ENCODE data around the gene SH2D2A.

The SH2D2A gene

GRCh38 chr1:156859523-156860112, 43.0 kb upstream of the SH2D2A start:
- no peaks in the 10 kb centered on the region for H3K4me1 ChIP-seq (ENCODE audit: insufficient read depth, poor library complexity, severe bottlenecking)
- peak overlapping the region; percentile 21 for H3K4me3 ChIP-seq (ENCODE audit: severe bottlenecking)
- TF ChIP-seq CTCF (IDR thresholded peaks at IDR 0.05; ENCODE audit: poor library complexity, severe bottlenecking) = no peak
- DNase-seq (ENCODE audit: low spot score) (no peak), ATAC-seq (ENCODE audit: low read depth) (peak; percentile 55)
- H3K9me3 ChIP-seq (ENCODE audit: severe bottlenecking) = no peaks in the 10 kb centered on the region
- peaks cover 37% of the 10 kb centered on the region for H3K27me3 ChIP-seq (ENCODE audit: insufficient read depth, poor library complexity, severe bottlenecking)
- no peak overlapping the region for H3K27ac ChIP-seq (ENCODE audit: poor library complexity, severe bottlenecking)
- H3K36me3 ChIP-seq (ENCODE audit: low read depth) = no peaks in the 10 kb centered on the region

DNA sequence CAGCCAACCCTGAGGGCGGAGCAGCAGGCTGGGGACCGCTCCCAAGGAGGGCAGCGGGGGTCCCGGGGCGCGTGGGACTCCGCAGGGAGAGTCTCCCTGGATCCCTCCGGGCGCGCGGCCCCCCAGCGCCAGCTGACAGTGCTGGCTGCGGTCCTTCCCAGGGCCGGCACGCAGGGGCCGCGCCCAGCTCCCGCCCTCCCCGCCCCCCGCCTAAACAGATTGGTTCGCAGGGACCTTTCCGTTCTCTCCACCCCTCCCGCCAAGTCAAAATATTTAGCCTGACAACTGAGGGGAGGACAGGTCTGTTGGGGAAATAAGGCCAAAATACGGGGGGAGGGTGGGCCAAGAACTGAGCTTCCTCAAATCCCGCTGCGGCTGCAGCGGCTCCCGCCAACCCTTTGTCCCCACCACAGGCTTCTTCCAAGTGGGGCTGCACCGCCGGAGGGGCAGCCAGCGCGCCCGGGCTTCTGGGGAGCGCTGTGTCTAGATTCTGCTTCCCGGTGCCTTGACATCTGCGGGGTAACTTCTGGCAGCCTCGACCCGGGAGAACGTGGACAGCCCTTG, 42.4 kb upstream of the SH2D2A start, which contains the start of gene INSRR:
Gene INSRR (minus strand): TSS at position 159 of the 564 bp plus-strand sequence. CDS start 496 bp downstream, outside the sequence.
- no peak within 1 kb of the TSS for H3K27ac ChIP-seq (ENCODE audit: poor library complexity, severe bottlenecking)
- no peaks in the 10 kb centered on the region for H3K36me3 ChIP-seq (ENCODE audit: low read depth)
- no peak for DNase-seq (ENCODE audit: low spot score)
- H3K4me3 ChIP-seq (ENCODE audit: severe bottlenecking) = peak within 1 kb of the TSS; percentile 21
- H3K9me3 ChIP-seq (ENCODE audit: severe bottlenecking) = no peaks in the 10 kb centered on the region
- TF ChIP-seq CTCF (IDR thresholded peaks at IDR 0.05; ENCODE audit: poor library complexity, severe bottlenecking) = no peak
- H3K27me3 ChIP-seq (ENCODE audit: insufficient read depth, poor library complexity, severe bottlenecking) = peaks cover 37% of the 10 kb centered on the region
- H3K4me1 ChIP-seq (ENCODE audit: insufficient read depth, poor library complexity, severe bottlenecking) = no peaks in the 10 kb centered on the region
- ATAC-seq (ENCODE audit: low read depth) = 0 out of 3 replicates have a peak, but pooled peaks have one; percentile 4

GRCh38 chr1:156858555-156858956, 41.9 kb upstream of the SH2D2A start:
- H3K4me1 ChIP-seq (ENCODE audit: insufficient read depth, poor library complexity, severe bottlenecking) = no peaks in the 10 kb centered on the region
- no peaks in the 10 kb centered on the region for H3K9me3 ChIP-seq (ENCODE audit: severe bottlenecking)
- TF ChIP-seq CTCF (IDR thresholded peaks at IDR 0.05; ENCODE audit: poor library complexity, severe bottlenecking) = no peak
- ATAC-seq (ENCODE audit: low read depth) (no peak), DNase-seq (ENCODE audit: low spot score) (no peak)
- H3K27ac ChIP-seq (ENCODE audit: poor library complexity, severe bottlenecking) = no peak overlapping the region
- no peak overlapping the region for H3K4me3 ChIP-seq (ENCODE audit: severe bottlenecking)
- no peaks in the 10 kb centered on the region for H3K36me3 ChIP-seq (ENCODE audit: low read depth)
- peaks cover 37% of the 10 kb centered on the region for H3K27me3 ChIP-seq (ENCODE audit: insufficient read depth, poor library complexity, severe bottlenecking)

- peaks cover 37% of the 10 kb centered on the region for H3K27me3 ChIP-seq (ENCODE audit: insufficient read depth, poor library complexity, severe bottlenecking)
Observed at GRCh38 chr1:156857532-156857931, 40.9 kb upstream of the SH2D2A start.

More at GRCh38 chr1:156857532-156857931, 40.9 kb upstream of the SH2D2A start:
- ATAC-seq (ENCODE audit: low read depth) (no peak), DNase-seq (ENCODE audit: low spot score) (no peak)
- Histone ChIP-seq H3K4me3 (ENCODE audit: severe bottlenecking) (no peak overlapping the region), H3K27ac (ENCODE audit: poor library complexity, severe bottlenecking) (no peak overlapping the region), H3K9me3 (ENCODE audit: severe bottlenecking) (no peaks in the 10 kb centered on the region), H3K4me1 (ENCODE audit: insufficient read depth, poor library complexity, severe bottlenecking) (no peaks in the 10 kb centered on the region), H3K36me3 (ENCODE audit: low read depth) (no peaks in the 10 kb centered on the region)
- TF ChIP-seq CTCF (IDR thresholded peaks at IDR 0.05; ENCODE audit: poor library complexity, severe bottlenecking) = no peak

Measured in RWPE2 (cell line).